Neutrophil (primary cell): Measurements from ENCODE around the gene LAMA3.

Experiments
- H3K27ac ChIP-seq: fragments of 200-600 bp; sonication (generic); 2 replicates; pipeline ENCODE4 v1.5.1; 2016; ENCODE audit warnings: mild to moderate bottlenecking, moderate library complexity
- H3K27me3 ChIP-seq: fragments of 200-600 bp; sonication (generic); 2 replicates; pipeline ENCODE4 v1.6.0; 2016; ENCODE audit warnings: mild to moderate bottlenecking
- H3K36me3 ChIP-seq: fragments of 200-600 bp; sonication (generic); 2 replicates; pipeline ENCODE4 v1.5.1; 2017
- H3K4me1 ChIP-seq, 2 experiments: fragments of 200-600 bp in 1 of 2; sonication (generic) in 1 of 2; 1 replicate in 1 of 2; 2 replicates in 1 of 2; pipeline versions ENCODE4 v1.5.1 to v1.6.1; 2013 to 2016; ENCODE audit warnings: low read depth in 1 of 2, low read length in 1 of 2, mild to moderate bottlenecking in 1 of 2, moderate library complexity in 1 of 2; ENCODE audit not compliant: control insufficient read depth in 1 of 2, insufficient read depth in 1 of 2
- H3K4me3 ChIP-seq, 2 experiments: fragments of 200-600 bp in 1 of 2; sonication (generic) in 1 of 2; 1 replicate in 1 of 2; 2 replicates in 1 of 2; pipeline ENCODE4 v1.5.1; 2013 to 2016; ENCODE audit warnings: low read depth in 1 of 2, low read length in 1 of 2, mild to moderate bottlenecking in 1 of 2, moderate library complexity in 1 of 2
- H3K9me3 ChIP-seq: fragments of 200-600 bp; sonication (generic); 2 replicates; pipeline ENCODE4 v1.5.1; 2016
- CTCF ChIP-seq: fragments of 200-600 bp; sonication (generic); IDR thresholded peaks from 2 replicates; pipeline ENCODE4 v1.5.1; 2016; ENCODE audit warnings: antibody characterized with exemption

Gene LAMA3

GRCh38 chr18:23824240-23824639 is 135.0 kb downstream of the LAMA3 start:
- Histone ChIP-seq H3K36me3 (no peaks in the 10 kb centered on the region), H3K27ac (no peak overlapping the region), H3K9me3 (no peaks in the 10 kb centered on the region), H3K4me3 (no peak overlapping the region), H3K4me1 (no peaks in the 10 kb centered on the region), H3K27me3 (peaks cover 30% of the 10 kb centered on the region)
- TF ChIP-seq CTCF = no peak

- Histone ChIP-seq H3K4me1 (no peaks in the 10 kb centered on the region), H3K36me3 (no peaks in the 10 kb centered on the region), H3K27ac (no peak overlapping the region)
Measured at GRCh38 chr18:23824669-23825068, 135.4 kb downstream of the LAMA3 start.

GRCh38 chr18:23825496-23825895 is 136.2 kb downstream of the LAMA3 start:
- no peaks in the 10 kb centered on the region for H3K36me3 ChIP-seq
- H3K27me3 ChIP-seq = peaks cover 30% of the 10 kb centered on the region
- no peak for TF ChIP-seq CTCF
- no peak overlapping the region for H3K4me3 ChIP-seq
- no peak overlapping the region for H3K27ac ChIP-seq
- H3K9me3 ChIP-seq = no peaks in the 10 kb centered on the region
- H3K4me1 ChIP-seq = no peaks in the 10 kb centered on the region

More at GRCh38 chr18:23824669-23825068, 135.4 kb downstream of the LAMA3 start:
- no peaks in the 10 kb centered on the region for H3K9me3 ChIP-seq
- TF ChIP-seq CTCF = no peak
- peaks cover 30% of the 10 kb centered on the region for H3K27me3 ChIP-seq
- no peak overlapping the region for H3K4me3 ChIP-seq

- Histone ChIP-seq H3K36me3 (no peaks in the 10 kb centered on the region), H3K4me1 (no peaks in the 10 kb centered on the region), H3K9me3 (no peaks in the 10 kb centered on the region), H3K27me3 (peaks cover 30% of the 10 kb centered on the region), H3K4me3 (no peak overlapping the region), H3K27ac (no peak overlapping the region)
- TF ChIP-seq CTCF = no peak
Measured at GRCh38 chr18:23825978-23826405, 136.7 kb downstream of the LAMA3 start.

GRCh38 chr18:23826850-23827620 is 137.8 kb downstream of the LAMA3 start:
- no peaks in the 10 kb centered on the region for H3K36me3 ChIP-seq
- H3K27me3 ChIP-seq = peaks cover 27% of the 10 kb centered on the region
- no peak overlapping the region for H3K4me3 ChIP-seq
- no peaks in the 10 kb centered on the region for H3K4me1 ChIP-seq
- TF ChIP-seq CTCF = no peak
- H3K27ac ChIP-seq = no peak overlapping the region
- no peaks in the 10 kb centered on the region for H3K9me3 ChIP-seq
